ENCODE measurements around the gene ZSWIM1. TPM values are rescaled to one million over a fixed set of nuclear protein-coding genes. Genes with fewer than 3 reads are reported as not detected.

Gene ZSWIM1
- total RNA-seq, 1 donor from 2014 or later = 10.3 TPM

GRCh38 chr20:45843506-45843905 lies 37.5 kb upstream of the ZSWIM1 start:
- Mint-ChIP-seq H3K27me3 (ENCODE audit: low read depth) (no peaks in the 10 kb centered on the region), H3K27ac (no peak overlapping the region), H3K36me3 (ENCODE audit: low read depth) (peaks cover 33% of the 10 kb centered on the region), H3K4me1 (ENCODE audit: low read depth) (no peaks in the 10 kb centered on the region), H3K9me3 (no peaks in the 10 kb centered on the region), H3K4me3 (ENCODE audit: low read depth) (no peak overlapping the region)
- intact Hi-C loops (cut with micrococcal nuclease) = no loop called here
- no peak for DNase-seq (ENCODE audit: low spot score)

- peaks cover 43% of the 10 kb centered on the region for H3K36me3 Mint-ChIP-seq (ENCODE audit: low read depth)
- H3K9me3 Mint-ChIP-seq = no peaks in the 10 kb centered on the region
- no peaks in the 10 kb centered on the region for H3K4me1 Mint-ChIP-seq (ENCODE audit: low read depth)
- intact Hi-C loops (cut with micrococcal nuclease) = no loop called here
- no peaks in the 10 kb centered on the region for H3K27me3 Mint-ChIP-seq (ENCODE audit: low read depth)
- DNase-seq (ENCODE audit: low spot score) = no peak
- H3K4me3 Mint-ChIP-seq (ENCODE audit: low read depth) = no peak overlapping the region
- no peak overlapping the region for H3K27ac Mint-ChIP-seq
Measured at GRCh38 chr20:45845452-45845851, 35.6 kb upstream of the ZSWIM1 start.

GRCh38 chr20:45848421-45848820 lies 32.6 kb upstream of the ZSWIM1 start:
- H3K27ac Mint-ChIP-seq = no peak overlapping the region
- intact Hi-C loops (cut with micrococcal nuclease) = no loop called here
- DNase-seq (ENCODE audit: low spot score) = no peak
- H3K27me3 Mint-ChIP-seq (ENCODE audit: low read depth) = no peaks in the 10 kb centered on the region
- H3K4me1 Mint-ChIP-seq (ENCODE audit: low read depth) = no peaks in the 10 kb centered on the region
- no peaks in the 10 kb centered on the region for H3K9me3 Mint-ChIP-seq
- no peak overlapping the region for H3K4me3 Mint-ChIP-seq (ENCODE audit: low read depth)
- H3K36me3 Mint-ChIP-seq (ENCODE audit: low read depth) = peaks cover 51% of the 10 kb centered on the region

- intact Hi-C loops (cut with micrococcal nuclease) = no loop called here
- peaks cover 52% of the 10 kb centered on the region for H3K36me3 Mint-ChIP-seq (ENCODE audit: low read depth)
- no peaks in the 10 kb centered on the region for H3K27me3 Mint-ChIP-seq (ENCODE audit: low read depth)
- H3K4me1 Mint-ChIP-seq (ENCODE audit: low read depth) = no peaks in the 10 kb centered on the region
- DNase-seq (ENCODE audit: low spot score) = no peak
- no peaks in the 10 kb centered on the region for H3K9me3 Mint-ChIP-seq
- H3K27ac Mint-ChIP-seq = no peak overlapping the region
- H3K4me3 Mint-ChIP-seq (ENCODE audit: low read depth) = no peak overlapping the region
Measured at GRCh38 chr20:45848969-45849582, 32.0 kb upstream of the ZSWIM1 start.

- Mint-ChIP-seq H3K27ac (no peak overlapping the region), H3K36me3 (ENCODE audit: low read depth) (peaks cover 55% of the 10 kb centered on the region), H3K4me3 (ENCODE audit: low read depth) (no peak overlapping the region), H3K27me3 (ENCODE audit: low read depth) (no peaks in the 10 kb centered on the region), H3K9me3 (no peaks in the 10 kb centered on the region), H3K4me1 (ENCODE audit: low read depth) (peaks cover 2% of the 10 kb centered on the region)
- intact Hi-C loops (cut with micrococcal nuclease) = no loop called here
- DNase-seq (ENCODE audit: low spot score) = no peak
Measured at GRCh38 chr20:45850238-45850637, 30.8 kb upstream of the ZSWIM1 start.

- Mint-ChIP-seq H3K36me3 (ENCODE audit: low read depth) (peaks cover 55% of the 10 kb centered on the region), H3K4me1 (ENCODE audit: low read depth) (peaks cover 5% of the 10 kb centered on the region), H3K27me3 (ENCODE audit: low read depth) (no peaks in the 10 kb centered on the region), H3K9me3 (no peaks in the 10 kb centered on the region), H3K27ac (no peak overlapping the region), H3K4me3 (ENCODE audit: low read depth) (no peak overlapping the region)
- DNase-seq (ENCODE audit: low spot score) = no peak
- intact Hi-C loops (cut with micrococcal nuclease) = no loop called here
Measured at GRCh38 chr20:45850926-45851325, 30.1 kb upstream of the ZSWIM1 start.

GRCh38 chr20:45851501-45851900 lies 29.5 kb upstream of the ZSWIM1 start:
- peaks cover 8% of the 10 kb centered on the region for H3K4me1 Mint-ChIP-seq (ENCODE audit: low read depth)
- H3K9me3 Mint-ChIP-seq = no peaks in the 10 kb centered on the region
- intact Hi-C loops (cut with micrococcal nuclease) = no loop called here
- no peak overlapping the region for H3K4me3 Mint-ChIP-seq (ENCODE audit: low read depth)
- no peak for DNase-seq (ENCODE audit: low spot score)
- no peak overlapping the region for H3K27ac Mint-ChIP-seq
- no peaks in the 10 kb centered on the region for H3K27me3 Mint-ChIP-seq (ENCODE audit: low read depth)
- peaks cover 50% of the 10 kb centered on the region for H3K36me3 Mint-ChIP-seq (ENCODE audit: low read depth)

- Mint-ChIP-seq H3K9me3 (no peaks in the 10 kb centered on the region), H3K4me3 (ENCODE audit: low read depth) (no peak overlapping the region), H3K4me1 (ENCODE audit: low read depth) (peaks cover 9% of the 10 kb centered on the region), H3K27me3 (ENCODE audit: low read depth) (no peaks in the 10 kb centered on the region), H3K36me3 (ENCODE audit: low read depth) (peaks cover 49% of the 10 kb centered on the region), H3K27ac (no peak overlapping the region)
- DNase-seq (ENCODE audit: low spot score) = no peak
- intact Hi-C loops (cut with micrococcal nuclease) = no loop called here
Measured at GRCh38 chr20:45852326-45852725, 28.7 kb upstream of the ZSWIM1 start.

GRCh38 chr20:45853484-45853883 lies 27.5 kb upstream of the ZSWIM1 start:
- intact Hi-C loops (cut with micrococcal nuclease) = no loop called here
- H3K27me3 Mint-ChIP-seq (ENCODE audit: low read depth) = no peaks in the 10 kb centered on the region
- H3K36me3 Mint-ChIP-seq (ENCODE audit: low read depth) = peaks cover 43% of the 10 kb centered on the region
- peaks cover 17% of the 10 kb centered on the region for H3K4me1 Mint-ChIP-seq (ENCODE audit: low read depth)
- H3K4me3 Mint-ChIP-seq (ENCODE audit: low read depth) = no peak overlapping the region
- no peak for DNase-seq (ENCODE audit: low spot score)
- no peak overlapping the region for H3K27ac Mint-ChIP-seq
- H3K9me3 Mint-ChIP-seq = no peaks in the 10 kb centered on the region

GRCh38 chr20:45857114-45857881 lies 23.7 kb upstream of the ZSWIM1 start, which contains the start of the genes ACOT8 and ZSWIM3:
TSS of gene ACOT8 (minus strand) at chr20:45857392. CDS start at chr20:45857315, 77 bp downstream.
TSS of gene ZSWIM3 (plus strand) at chr20:45857614. CDS start at chr20:45857826, 212 bp downstream.
- intact Hi-C loops (cut with micrococcal nuclease) = loop anchor here (1.0 to 5.0 kb wide), 7 partner anchors 22 to 116 kb away; partner anchors contain the start of genes CTSA, NEURL2, PCIF1 and UBE2C
- Mint-ChIP-seq H3K27me3 (ENCODE audit: low read depth) (no peaks in the 10 kb centered on the region), H3K4me1 (ENCODE audit: low read depth) (peaks cover 30% of the 10 kb centered on the region), H3K36me3 (ENCODE audit: low read depth) (peaks cover 31% of the 10 kb centered on the region), H3K4me3 (ENCODE audit: low read depth) (peak within 1 kb of the TSS; percentile 97), H3K9me3 (no peaks in the 10 kb centered on the region), H3K27ac (peak within 1 kb of the TSS; percentile 99)
- peak; percentile 95 for DNase-seq (ENCODE audit: low spot score)

GRCh38 chr20:45857882-45858216 lies 23.2 kb upstream of the ZSWIM1 start:
- H3K27ac Mint-ChIP-seq = peak overlapping the region; percentile 99
- no peaks in the 10 kb centered on the region for H3K27me3 Mint-ChIP-seq (ENCODE audit: low read depth)
- H3K4me3 Mint-ChIP-seq (ENCODE audit: low read depth) = peak overlapping the region; percentile 97
- peaks cover 29% of the 10 kb centered on the region for H3K36me3 Mint-ChIP-seq (ENCODE audit: low read depth)
- H3K9me3 Mint-ChIP-seq = no peaks in the 10 kb centered on the region
- intact Hi-C loops (cut with micrococcal nuclease) = loop anchor here (1.0 to 5.0 kb wide), 7 partner anchors 23 to 115 kb away; partner anchors contain the start of genes CTSA, NEURL2, PCIF1 and UBE2C
- no peak for DNase-seq (ENCODE audit: low spot score)
- peaks cover 30% of the 10 kb centered on the region for H3K4me1 Mint-ChIP-seq (ENCODE audit: low read depth)

- Mint-ChIP-seq H3K4me3 (ENCODE audit: low read depth) (no peak overlapping the region), H3K9me3 (no peaks in the 10 kb centered on the region), H3K27ac (no peak overlapping the region), H3K27me3 (ENCODE audit: low read depth) (no peaks in the 10 kb centered on the region), H3K4me1 (ENCODE audit: low read depth) (peaks cover 28% of the 10 kb centered on the region), H3K36me3 (ENCODE audit: low read depth) (peaks cover 21% of the 10 kb centered on the region)
- intact Hi-C loops (cut with micrococcal nuclease) = loop anchor here (5.0 kb wide), 1 partner anchor 48 kb away; the partner anchor contains the start of gene UBE2C
- no peak for DNase-seq (ENCODE audit: low spot score)
Measured at GRCh38 chr20:45859916-45860315, 21.1 kb upstream of the ZSWIM1 start.

- Mint-ChIP-seq H3K36me3 (ENCODE audit: low read depth) (peaks cover 18% of the 10 kb centered on the region), H3K4me3 (ENCODE audit: low read depth) (no peak overlapping the region), H3K9me3 (no peaks in the 10 kb centered on the region), H3K27ac (no peak overlapping the region), H3K4me1 (ENCODE audit: low read depth) (peaks cover 27% of the 10 kb centered on the region), H3K27me3 (ENCODE audit: low read depth) (no peaks in the 10 kb centered on the region)
- DNase-seq (ENCODE audit: low spot score) = no peak
- intact Hi-C loops (cut with micrococcal nuclease) = no loop called here
Measured at GRCh38 chr20:45860560-45861220, 20.3 kb upstream of the ZSWIM1 start.

All from activated T-helper 2 cell treated with anti-CD3 and anti-CD28 coated beads, Interferon-gamma antibody, Interleukin-2, Interleukin-4, amounts not matched to agents 10 μg/mL and 5 μg/mL and 100 μg/mL, durations not matched to agents 14 hours and 24 hours and 36 hours (primary cell).